GM23338 (cell line): ENCODE results near the gene RABL6.
"Not testable (repeated sequence)": the region's sequence is repeated elsewhere in the genome, so short reads cannot be mapped to it uniquely, and the experiment has no call there.

Experiments used
- CREB1 ChIP-seq: fragments of 250-450 bp; sonication (Bioruptor Pico); IDR thresholded peaks from 2 replicates; pipeline ENCODE4 v1.5.0; 2020; ENCODE audit warnings: low read depth, mild to moderate bottlenecking, moderate library complexity
- CTCF ChIP-seq, 2 experiments: fragments of 200-600 bp in 1 of 2; sonication (generic) in 1 of 2; conservative IDR thresholded peaks; 2 replicates each; pipeline versions ENCODE4 v1.5.1 to v1.6.1; 2016 to 2017; ENCODE audit warnings: antibody characterized with exemption in 2 of 2, low read depth in 2 of 2, mild to moderate bottlenecking in 2 of 2, moderate library complexity in 1 of 2
- ETS1 ChIP-seq: IDR thresholded peaks from 2 replicates; pipeline ENCODE4 v1.6.1; 2016; ENCODE audit warnings: antibody characterized with exemption
- EZH2 ChIP-seq: fragments of 200-600 bp; sonication (generic); IDR thresholded peaks from one replicate; pipeline ENCODE4 v1.8.0; 2017; ENCODE audit warnings: antibody characterized with exemption, mild to moderate bottlenecking, low read depth; ENCODE audit not compliant: unreplicated experiment
- EZH2phosphoT487 ChIP-seq: fragments of 200-600 bp; sonication (generic); IDR thresholded peaks from one replicate; pipeline ENCODE4 v1.8.1; 2018; ENCODE audit warnings: antibody characterized with exemption; ENCODE audit not compliant: unreplicated experiment
- JUNB ChIP-seq: IDR thresholded peaks from one replicate; pipeline ENCODE4 v1.6.1; 2016; ENCODE audit warnings: antibody characterized with exemption; ENCODE audit not compliant: unreplicated experiment
- POLR2AphosphoS5 ChIP-seq: IDR thresholded peaks from 2 replicates; pipeline ENCODE4 v1.6.1; 2016; ENCODE audit warnings: antibody characterized with exemption, low read depth
- REST ChIP-seq: IDR thresholded peaks from one replicate; pipeline ENCODE4 v1.6.1; 2018; ENCODE audit warnings: antibody characterized with exemption; ENCODE audit not compliant: unreplicated experiment
- ZNF462 ChIP-seq: fragments of 250-450 bp; sonication (Bioruptor Pico); IDR thresholded peaks from 2 replicates; pipeline ENCODE4 v1.5.0; 2020; ENCODE audit warnings: mild to moderate bottlenecking, moderate library complexity

GRCh38 chr9:136788644-136789522 lies 18.9 kb upstream of the RABL6 start:
- TF ChIP-seq CTCF (conservative IDR thresholded peaks at IDR 0.05; ENCODE audit: low read depth in 2 of 2); JUNB; EZH2; EZH2phosphoT487; POLR2AphosphoS5; REST; CREB1 (CRISPR knock-in tag); ZNF462 (CRISPR knock-in tag); ETS1: not testable (repeated sequence)
